UCSD-AML1 (cell line): ENCODE measurements around the gene SARM1.
"Not testable (repeated sequence)": the region's sequence is repeated elsewhere in the genome, so short reads cannot be mapped to it uniquely, and the experiment has no call there.

ENCODE experiments used
- DNase-seq: peaks from one replicate; lab custom pipeline; 2025; ENCODE audit not compliant: unreplicated experiment; lab: John Stamatoyannopoulos, UW

SARM1 gene

DNA sequence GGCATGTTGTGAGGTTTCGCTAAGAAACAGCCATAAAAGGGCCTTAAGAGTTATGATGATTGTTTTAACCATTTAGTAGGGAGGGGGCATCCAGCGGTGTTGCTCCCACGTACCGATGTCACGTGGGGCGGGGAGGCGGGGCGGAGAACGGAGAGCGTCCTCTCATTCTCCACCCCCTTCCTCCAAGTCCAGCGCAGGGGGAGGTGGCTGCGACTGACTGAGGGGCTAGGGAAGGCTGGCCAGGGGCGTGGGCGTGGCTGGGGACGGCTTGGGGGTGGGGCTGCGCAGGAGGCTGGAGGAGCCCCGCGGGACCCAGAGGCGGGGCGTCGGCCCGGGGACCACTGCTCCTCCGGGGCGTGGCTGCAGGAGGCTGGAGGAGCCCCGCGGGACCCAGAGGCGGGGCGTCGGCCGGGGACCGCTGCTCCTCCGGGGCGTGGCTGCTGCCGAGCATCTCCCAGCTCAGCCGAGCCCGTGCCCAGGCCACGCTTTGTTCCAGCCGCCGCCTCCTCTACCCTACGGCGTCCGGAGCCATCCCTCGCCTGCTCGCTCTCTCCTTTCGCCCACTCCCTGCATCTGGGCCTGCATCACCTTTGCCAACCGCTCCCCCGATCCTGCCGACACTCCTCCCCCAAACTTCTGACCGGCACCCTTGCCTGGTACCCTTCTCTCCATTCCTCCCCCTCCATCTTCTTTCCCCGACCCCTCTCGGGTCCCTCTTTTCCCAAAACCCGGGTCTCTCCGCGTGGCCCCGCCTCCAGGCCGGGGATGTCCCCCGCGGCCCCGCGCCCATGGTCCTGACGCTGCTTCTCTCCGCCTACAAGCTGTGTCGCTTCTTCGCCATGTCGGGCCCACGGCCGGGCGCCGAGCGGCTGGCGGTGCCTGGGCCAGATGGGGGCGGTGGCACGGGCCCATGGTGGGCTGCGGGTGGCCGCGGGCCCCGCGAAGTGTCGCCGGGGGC, at the start of gene SARM1:
TSS of gene SARM1 (plus strand) at position 450 of the 958 bp plus-strand sequence. CDS start at position 789, 339 bp downstream.
- peak; percentile 77 for DNase-seq

- DNase-seq: no peak
Measured at GRCh38 chr17:28324267-28324745, 47.2 kb upstream of the SARM1 start.

DNA sequence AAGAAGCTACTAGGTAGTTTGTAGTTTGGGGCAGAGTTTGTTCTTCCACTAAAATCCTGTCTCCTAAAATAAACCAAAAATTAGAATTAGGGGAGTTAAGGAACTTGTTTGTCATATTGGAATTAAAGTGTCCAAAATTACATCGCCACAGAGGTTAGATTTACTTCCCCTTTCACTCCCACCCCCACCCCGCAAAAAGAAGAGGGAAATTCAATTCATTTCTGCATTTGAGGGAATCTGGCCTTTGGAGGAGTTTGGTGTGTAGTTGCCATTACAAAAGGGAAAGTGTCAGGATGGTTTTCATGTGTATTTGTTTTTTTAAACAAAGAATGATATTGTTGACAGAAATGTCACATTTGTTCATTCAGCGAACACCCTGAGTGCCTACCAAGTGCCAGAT, 46.7 kb upstream of the SARM1 start:
- DNase-seq: no peak

DNA sequence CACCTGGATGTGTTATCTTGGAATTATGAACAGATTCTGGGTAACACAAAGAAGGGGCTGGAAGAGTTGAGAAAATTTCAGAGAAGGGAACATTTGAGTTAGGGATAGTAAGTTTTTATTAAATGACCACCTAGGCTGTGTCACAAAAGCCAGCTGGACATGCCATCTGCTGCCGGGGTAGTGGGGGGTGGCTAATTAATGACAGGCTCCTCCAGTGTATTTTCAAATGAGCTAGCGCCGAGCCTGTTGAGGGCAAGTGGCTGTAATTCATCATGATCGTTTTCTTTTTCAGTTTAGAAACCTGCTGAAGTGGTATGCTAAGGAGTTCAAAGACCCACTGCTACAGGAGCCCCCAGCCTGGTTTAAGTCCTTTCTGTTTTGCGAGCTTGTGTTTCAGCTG, 46.3 kb upstream of the SARM1 start:
- no peak for DNase-seq

DNA sequence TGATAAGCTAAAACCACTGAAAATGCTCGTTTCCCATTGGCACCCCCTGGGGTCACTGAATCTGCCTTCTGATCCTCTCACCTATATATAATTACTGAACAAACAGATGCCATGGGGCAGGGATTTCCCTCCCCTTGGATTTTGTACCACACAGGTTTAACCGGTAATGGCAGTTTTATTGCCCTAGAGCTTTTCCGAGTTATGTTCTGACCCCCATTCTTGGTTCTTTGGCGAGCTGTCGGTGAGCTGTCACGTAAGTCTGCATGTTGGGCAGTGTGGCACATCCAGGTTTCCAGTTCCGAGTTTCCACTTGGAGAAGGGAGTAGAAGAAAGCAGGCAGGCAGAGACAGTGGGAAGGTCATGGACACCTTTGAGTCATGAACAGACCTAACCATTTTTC, 45.4 kb upstream of the SARM1 start:
- DNase-seq: no peak

DNA sequence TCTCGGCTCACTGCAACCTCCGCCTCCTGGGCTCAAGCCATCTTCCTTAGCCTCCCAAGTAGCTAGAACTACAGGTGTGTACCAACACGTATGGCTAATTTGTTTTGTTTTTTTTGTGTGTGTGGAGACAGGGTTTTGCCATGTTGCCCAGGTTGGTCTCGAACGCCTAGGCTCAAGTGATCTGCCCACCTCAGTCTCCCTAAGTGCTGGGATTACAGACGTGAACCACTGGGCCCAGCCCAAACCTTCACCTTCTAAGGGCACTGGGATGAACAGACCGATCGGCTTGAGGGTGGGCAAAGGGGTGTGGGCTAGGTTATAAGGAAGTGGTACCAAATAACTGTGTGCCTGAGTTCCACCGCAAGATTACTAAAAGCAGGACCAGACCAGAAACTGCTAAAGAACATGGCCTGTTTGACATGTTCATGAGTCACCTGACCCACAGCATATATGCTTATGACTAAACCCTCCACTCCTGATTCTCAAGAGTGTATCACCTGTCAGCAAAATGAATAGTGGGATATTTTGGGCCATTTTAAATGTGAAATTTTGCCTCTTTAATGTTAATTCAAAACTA, 44.4 kb upstream of the SARM1 start:
- no peak for DNase-seq

GRCh38 chr17:28327709-28328108, 43.8 kb upstream of the SARM1 start:
- DNase-seq: no peak

DNA sequence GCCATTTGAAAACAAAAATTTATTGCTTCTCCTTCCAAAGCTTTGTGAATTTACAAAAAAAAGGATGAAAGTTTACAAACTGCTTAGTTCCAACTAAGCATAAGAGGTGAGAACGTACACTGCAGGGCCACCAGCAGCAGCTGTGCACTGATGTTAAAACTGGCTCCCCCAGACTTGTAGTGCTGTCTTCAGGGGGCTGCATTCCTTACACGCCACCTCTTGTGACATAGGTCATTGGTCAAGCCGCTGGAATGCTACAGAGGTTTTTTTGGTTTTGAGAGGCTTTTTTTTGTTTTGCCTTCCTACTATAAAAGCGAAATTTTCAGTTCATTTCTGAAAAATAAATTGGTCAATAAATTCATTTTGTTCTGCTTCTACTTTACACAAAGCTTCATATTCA, 43.2 kb upstream of the SARM1 start:
- DNase-seq: no peak

DNA sequence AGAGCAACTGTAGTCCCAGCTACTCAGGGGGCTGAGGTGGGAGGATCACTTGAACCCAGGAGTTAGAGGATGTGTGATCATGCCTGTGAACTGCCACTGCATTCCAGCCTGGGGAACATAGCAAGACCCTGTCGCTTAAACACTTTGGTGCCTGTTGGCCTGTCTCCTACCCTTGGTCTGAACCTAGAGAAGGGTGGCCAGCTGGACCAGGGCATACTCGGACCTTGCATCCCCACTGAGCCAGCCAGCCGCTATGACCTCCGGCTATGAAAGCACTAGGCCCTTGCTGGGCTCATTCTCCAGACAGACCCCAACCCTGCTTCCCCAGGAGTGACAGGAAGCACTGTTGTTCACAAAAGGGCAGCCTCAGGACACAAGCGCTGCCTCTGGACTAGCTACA, 40.8 kb upstream of the SARM1 start:
- no peak for DNase-seq

DNA sequence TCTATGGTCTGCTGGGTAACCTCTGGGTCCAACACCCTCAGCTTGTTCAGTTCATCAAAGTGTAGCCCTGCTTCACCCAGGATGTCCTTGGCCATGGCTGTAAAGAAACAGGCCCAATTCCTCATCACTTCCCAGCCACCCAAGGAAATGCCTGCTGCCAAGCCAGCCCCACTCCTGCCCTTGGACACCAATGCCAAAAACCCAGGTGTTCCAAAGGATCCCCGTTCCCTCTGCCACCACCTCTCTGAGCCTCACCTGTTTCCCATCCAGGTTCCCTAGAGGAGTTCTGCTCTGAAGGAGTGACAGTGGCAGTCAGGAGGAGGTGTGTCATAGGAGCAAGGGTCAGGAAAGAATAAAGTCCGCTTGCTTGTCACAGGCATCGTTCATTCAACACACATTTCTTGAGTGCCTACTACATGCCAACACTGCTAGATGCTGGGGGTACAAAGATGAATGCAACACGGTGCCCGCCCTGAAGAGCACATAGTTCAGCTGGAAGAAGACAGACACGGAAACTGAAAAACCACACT, 39.5 kb upstream of the SARM1 start:
- DNase-seq: no peak

- DNase-seq: no peak
Measured at GRCh38 chr17:28333083-28333746, 38.3 kb upstream of the SARM1 start.

DNA sequence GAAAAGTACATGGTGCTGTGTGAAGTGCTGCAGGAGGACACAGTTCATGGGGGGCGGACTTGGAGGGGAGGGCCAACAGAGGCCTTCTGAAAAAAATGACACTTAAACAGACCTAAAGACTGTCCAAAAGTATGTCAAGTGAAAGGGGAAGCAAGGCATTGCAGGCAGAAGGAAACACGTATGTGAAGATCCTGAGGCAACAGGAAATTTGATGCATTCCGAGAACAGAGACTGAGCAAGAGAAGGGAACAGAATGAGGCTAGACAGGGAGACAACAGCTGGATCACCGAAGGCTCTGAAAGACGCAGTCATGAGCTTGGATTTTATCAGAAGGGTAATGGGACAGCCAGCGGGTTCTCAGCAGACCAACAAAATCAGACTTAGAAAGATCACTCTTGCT, 37.3 kb upstream of the SARM1 start:
- no peak for DNase-seq

GRCh38 chr17:28334666-28335200, 36.8 kb upstream of the SARM1 start:
- DNase-seq: no peak

DNA sequence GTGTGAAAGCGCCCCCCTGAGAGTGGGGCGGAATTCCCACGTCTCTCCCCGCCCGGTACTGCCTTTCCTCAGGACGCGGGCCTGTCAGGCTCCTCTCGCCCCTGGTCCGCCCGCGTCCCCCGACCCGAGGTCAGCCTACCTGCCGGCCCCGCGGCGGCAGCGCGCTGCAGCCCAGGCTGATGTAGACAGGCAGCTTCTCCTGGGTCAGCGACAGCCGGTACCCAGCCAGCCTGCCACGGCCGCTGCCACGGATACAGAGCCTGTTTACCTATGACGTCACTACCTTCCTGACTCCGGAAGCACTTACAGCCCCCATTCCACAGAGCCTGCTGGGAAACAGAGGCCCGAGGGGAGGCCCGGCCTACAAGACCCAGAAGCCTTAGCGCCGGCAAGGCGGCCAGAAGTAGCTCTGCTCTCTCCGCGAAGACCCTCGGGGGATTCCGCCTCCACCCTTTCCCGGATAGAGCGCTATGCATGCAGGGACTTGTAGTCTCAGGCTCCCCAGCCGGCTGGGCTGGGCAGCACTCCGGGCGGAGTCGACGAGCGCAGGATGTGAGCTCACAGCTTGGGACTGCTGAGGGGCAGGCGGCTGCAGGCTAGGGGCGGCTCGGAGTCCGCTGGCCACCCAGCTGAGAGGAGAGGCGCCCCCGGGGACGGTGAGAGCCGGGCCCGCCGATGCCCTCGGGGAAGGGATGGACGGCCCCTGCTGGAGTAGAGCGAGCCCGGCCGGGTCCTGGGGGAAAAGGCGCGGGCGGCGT, 36.1 kb upstream of the SARM1 start, which contains the start of the genes IFT20 and TNFAIP1:
TSS of gene IFT20 (minus strand) at position 272 of the 758 bp plus-strand sequence. CDS start 3,487 bp downstream, outside the sequence.
TSS of gene TNFAIP1 (plus strand) at position 561 of the 758 bp plus-strand sequence. CDS start 3,761 bp downstream, outside the sequence.
- peak; percentile 99 for DNase-seq

DNA sequence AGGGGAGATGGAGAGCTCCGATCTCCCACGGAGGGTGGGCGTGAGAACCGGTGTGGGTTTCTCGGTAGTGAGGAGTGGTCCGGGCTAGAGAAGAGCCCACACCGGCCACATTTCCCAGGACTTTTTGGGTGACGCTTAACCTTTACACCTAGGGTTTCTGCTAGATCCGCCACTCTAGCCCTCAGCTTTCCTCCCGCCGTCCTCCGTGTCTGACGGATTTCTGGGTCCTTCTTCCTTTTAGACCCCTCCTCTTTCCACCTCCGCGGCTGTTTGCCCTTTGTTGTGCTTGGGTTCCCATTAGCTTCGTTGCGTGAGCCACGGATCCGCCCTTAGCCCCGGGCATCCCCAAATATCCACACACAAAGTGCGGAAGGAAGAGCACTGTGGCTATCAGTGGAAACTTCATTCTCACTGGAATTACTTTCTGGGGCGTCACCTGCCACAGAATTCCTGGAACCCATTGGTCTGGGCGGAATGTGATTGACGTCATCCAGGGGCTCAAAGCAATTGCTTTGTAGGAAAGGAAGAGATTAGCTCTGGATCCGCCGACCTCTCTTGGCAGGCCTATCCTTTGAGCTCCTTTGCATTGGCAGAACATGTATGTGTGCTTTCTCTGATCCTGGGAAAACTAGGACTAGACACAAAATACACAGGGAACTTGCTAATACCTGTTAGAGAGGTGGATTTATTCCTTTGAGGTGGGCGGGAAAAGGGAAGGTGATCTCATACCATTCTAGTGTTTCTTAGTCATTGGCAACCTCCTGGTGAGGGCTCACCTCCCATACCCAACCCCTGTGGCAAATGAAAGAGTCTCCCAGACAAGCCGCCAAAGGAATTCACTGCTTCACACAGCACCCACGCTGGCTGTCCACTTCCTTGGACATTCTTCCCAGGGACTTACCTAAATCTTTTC, 35.3 kb upstream of the SARM1 start:
- peak; percentile 49 for DNase-seq

- DNase-seq: no peak
Measured at GRCh38 chr17:28338056-28338768, 33.3 kb upstream of the SARM1 start.

GRCh38 chr17:28338769-28339212, 32.7 kb upstream of the SARM1 start:
- DNase-seq: not testable (repeated sequence)

DNA sequence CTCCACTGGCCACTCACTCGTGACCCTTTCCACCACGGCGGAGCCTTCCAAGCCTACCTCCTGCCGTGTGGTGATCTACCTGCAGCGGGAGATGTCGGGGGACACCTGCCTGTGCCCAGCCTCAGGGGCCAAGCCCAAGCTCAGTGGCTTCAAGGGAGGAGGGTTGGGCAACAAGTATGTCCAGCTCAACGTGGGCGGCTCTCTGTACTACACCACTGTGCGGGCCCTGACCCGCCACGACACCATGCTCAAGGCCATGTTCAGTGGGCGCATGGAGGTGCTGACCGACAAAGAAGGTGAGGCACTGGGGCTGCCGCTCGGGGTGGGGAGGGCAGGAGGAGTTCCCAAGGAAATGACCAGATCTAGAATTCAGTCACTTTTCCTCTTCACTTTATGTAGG, 32.1 kb upstream of the SARM1 start:
- no peak for DNase-seq
